A172 (cell line): ENCODE measurements around the gene NOTUM. TPM values are rescaled to one million over a fixed set of nuclear protein-coding genes. Genes with fewer than 3 reads are reported as not detected.

Experiments used
- DNase-seq: peaks from one replicate; pipeline ENCODE4 v3.0.0-alpha.2; 2015; ENCODE audit warnings: low spot score
- total RNA-seq: library from RNA; depleted of rRNA; stranded (reverse); fragments of >200 nt; shearing (Covaris generic); gene quantifications from 2 replicates; pipeline ENCODE4 v1.2.3, GENCODE V29; 2014; rRNA removed

NOTUM gene
- total RNA-seq, 1 experiment from 2014 or later: 1.9 TPM

DNA sequence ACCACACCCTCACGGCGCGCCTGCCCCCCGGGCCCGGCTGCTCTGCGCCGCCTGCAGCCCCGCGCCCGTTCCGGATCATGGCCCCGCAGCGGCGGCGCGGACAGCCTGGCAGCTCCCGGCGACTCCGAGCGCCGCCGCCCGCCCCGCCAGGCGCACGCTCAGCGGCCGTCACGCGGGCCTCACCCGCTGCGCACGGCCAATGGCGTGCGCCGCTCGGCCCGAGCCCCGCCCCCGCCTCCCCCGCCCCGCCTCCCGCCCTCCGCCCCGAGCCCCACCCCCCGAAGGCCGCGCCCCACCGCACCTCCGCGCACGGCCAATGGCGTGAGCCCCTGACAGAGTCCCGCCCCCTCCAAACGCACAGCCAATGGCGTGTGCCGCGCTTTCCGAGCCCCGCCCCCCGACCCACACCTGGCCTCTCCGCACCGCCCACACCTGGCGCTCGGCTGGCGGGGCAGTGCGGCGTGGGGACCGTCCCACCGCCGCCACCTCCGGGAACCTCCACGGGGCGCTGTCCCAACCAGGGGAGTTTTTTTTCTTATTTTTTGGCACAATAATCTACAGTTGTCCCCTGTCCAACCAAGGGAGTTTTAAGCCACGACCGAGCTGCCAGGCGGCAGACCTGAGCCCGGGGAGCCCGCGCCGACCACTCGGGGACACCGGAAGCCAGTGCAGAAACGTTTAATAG is 49.6 kb downstream of the NOTUM start, which contains the start of gene PCYT2:
Gene PCYT2 (minus strand): TSS at position 123 of the 685 bp plus-strand sequence. CDS start 44 bp downstream, at position 79.
- peak; percentile 64 for DNase-seq

DNA sequence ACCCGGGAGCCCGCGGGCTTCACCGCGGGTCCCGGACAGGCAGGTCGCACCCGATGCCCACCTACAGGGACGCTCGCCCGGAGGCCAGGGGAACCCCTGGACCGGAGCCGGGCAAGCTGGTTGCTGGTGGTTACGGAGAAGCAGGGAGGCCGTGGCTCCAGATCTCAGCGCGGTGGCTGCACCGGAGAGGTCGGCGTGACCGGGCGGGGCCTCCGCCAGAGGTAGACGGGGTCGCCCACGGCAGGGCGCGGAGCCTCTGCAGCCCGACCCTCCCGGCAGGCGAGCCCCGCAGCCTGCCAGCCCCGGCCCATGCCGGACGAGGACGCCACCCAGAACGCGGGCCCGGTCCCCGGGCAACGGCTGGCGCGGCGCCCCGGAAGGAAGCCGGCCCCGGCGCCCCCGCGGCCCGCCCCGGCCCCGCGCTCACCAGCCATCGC is 50.1 kb downstream of the NOTUM start:
- DNase-seq: no peak

DNA sequence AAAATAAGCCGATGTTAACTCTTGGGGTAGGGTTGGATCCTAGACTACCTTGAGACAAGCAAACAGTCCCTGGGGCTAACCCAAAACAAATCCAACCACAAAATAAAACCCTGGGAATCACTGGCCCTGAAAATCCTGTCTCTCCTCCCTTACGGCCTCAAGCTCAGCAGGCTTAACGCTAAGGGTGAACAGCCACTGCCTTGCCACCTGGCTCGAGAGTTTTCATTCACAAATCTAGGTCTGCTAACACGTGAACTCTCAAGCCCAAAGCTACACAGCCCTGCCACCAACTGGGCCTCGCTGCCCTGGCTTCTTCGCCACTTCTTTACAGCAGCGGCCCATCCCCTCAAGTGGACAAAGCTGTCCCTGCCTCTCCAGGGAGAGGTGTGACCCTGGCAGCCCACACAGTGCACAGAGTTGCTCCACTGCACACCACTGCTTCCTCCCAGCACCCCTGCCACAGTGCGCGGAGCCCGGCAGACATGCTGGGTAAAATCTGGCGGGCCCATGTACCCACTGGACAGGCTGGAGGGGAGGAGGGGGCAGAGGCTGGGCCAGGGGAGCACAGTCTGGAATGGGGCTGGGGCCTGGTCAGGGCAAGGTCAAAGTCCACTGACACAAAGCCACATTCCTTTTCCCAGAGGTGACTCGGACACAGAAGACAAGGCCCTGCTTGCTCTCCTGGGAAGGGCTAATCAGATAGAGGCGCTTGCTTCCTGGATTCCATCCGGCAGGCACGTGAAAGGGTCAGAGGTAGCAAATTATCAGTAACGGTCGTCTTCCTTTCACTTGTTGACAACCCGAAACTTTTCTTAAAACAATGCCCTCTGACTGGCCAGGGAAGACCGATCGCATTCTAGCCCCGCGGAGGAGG is 50.8 kb downstream of the NOTUM start:
- no peak for DNase-seq

DNA sequence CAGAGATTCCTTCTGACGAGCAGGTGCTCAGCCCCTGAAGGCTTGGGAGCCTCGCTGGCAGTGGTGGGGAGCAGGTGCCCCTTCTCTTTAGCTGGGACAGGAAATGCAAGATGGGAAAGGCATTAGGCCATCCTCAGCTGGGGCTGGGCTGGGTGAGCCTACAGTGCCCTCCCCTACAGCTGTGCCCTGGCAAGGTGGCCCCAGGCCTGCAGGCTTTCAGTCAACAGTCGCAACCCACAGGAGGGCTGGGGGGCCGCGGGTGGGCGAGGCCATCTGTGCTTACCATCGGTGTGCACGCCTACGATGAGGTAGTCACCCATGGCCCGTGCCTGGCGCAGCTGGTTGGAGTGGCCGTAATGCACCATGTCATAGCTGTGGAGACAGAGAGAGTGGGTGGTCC is 51.8 kb downstream of the NOTUM start:
- no peak for DNase-seq

DNA sequence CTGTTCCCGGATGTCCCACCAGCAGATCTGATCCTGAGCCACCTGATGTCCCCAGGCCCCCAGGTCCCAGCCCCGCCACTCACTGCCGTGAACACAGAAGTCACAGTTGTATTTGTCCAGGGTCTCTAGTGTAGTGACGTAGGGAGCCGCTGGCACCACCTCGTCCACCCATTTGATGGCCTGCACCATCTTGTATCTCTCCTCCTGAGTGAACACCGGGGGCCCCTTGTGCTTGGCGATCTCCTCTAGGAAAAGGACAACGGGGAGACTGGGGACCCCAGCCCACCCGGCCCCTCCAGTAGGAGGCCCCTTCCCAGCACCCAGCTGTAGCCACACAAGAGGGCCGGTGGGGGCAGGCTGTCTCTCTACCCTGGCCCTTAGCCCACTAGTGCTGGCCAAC is 52.2 kb downstream of the NOTUM start:
- DNase-seq: no peak

DNA sequence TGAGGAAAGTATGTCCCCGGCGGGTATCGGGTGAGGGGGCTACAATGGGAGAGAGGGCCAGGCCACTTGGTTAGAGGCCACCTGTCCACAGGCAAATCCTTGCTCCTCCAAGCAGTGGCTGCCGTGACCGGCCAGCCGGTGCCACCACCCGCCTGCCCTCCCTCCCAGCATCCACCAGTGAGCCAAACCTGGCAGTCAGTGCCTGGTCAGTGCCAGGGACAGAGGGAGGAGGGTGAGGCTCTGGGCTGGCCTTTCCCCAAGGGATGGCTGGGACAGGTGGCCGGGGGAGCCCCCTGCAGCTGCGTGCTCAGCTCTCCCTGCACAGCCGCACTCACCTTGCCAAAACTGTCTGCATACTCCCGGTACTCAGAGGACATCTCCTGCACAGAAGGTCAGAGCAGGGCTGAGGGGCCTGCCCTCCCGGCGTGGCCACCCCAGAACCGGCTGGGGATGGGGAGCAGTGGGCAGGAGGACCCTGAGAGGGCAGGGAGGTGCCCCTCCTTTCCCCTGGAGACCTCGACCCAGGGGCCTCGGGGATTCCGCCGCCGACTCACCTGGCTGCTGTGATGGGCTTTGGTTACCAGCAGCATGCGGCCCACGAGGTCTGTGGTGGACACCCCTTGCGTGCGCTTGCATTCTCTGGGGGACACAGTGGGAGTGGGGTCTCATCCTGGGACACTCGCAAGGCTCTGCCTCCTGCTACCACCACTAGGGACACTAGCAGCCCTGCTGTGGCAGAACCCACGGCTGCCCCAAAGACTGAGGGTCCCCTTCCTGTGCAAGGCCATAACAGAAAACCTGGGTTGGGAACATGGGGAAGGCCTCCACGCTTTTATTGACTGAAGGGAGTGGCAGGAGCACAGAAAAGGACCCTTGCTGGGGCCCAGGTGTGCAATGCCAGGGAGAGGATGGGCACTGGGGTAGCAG is 53.5 kb downstream of the NOTUM start:
- DNase-seq: no peak

DNA sequence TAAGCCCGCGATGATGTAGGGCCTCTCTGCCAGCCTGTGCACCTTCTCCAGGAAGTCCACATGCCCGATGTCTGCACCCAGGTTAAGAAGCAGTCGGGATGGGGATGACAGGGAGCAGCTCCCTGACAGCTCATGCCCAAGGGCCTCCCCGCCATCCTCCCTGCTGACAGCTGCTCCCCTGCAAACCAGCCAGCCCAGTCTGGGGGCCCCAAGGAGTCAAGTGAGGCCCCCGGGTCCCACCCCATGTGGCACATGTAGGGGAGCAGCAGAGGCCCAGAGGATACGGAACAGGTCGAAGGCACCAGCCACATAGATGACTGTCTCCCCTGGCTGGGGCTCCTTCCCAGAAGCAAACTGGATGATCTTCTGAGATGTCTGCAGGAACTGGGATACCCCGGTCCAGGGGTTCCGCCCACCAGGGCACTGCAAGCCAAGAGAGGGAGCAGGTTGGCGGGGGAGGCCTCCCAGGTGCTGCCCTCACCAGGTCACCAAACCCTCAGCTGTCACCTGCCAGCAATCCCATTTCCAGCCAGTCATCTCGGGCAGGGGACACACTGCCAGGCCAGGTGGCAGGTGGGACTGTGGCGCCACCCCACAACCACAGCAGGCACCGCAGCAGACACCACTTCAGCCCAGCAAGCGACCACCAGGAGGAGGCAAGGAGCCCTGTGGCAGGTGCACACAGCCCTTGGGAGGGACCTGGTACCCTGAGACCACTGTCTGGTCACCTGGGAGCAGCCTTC is 54.3 kb downstream of the NOTUM start:
- no peak for DNase-seq

DNA sequence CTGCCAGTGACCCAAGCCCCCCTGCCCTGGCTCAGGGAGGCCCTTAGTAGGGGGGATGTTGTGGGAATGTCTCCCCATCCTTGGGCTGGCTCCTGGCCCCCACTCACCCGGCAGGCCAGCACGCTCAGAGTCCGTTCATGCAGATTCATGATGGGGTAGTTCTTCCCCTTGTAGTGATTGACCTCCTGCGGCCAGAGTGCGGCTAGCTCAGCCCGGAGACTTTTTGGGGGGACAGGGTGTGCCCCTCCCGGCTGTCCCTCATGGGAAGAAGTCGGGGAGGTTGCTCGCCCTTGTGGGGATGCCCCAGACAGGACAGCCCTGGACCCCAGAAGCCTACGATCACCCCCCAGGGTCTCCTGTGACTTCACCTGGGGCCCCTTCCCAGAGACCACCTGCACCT is 55.0 kb downstream of the NOTUM start:
- DNase-seq: no peak

DNA sequence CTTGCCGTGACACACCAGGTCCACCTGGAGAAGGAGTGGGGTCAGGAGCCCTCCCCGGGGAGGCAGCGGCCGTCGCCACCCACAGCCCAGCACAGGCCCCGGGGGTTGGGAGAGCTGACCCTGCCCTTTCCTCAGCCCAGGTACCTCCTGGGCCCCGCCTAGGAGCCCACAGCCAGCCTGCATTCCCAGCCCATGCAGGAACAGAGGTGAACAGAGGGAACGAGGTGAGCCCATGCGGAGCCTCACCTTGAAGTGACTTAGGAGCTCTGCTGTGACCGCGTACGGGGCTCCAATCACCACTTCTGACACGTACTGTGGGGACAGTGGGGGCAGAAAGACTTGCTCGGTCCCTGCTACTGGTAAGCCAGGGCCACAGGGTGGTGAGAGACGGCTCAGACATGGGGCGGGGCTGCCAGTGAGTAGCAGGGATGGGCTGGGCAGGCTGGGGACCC is 55.5 kb downstream of the NOTUM start:
- no peak for DNase-seq

DNA sequence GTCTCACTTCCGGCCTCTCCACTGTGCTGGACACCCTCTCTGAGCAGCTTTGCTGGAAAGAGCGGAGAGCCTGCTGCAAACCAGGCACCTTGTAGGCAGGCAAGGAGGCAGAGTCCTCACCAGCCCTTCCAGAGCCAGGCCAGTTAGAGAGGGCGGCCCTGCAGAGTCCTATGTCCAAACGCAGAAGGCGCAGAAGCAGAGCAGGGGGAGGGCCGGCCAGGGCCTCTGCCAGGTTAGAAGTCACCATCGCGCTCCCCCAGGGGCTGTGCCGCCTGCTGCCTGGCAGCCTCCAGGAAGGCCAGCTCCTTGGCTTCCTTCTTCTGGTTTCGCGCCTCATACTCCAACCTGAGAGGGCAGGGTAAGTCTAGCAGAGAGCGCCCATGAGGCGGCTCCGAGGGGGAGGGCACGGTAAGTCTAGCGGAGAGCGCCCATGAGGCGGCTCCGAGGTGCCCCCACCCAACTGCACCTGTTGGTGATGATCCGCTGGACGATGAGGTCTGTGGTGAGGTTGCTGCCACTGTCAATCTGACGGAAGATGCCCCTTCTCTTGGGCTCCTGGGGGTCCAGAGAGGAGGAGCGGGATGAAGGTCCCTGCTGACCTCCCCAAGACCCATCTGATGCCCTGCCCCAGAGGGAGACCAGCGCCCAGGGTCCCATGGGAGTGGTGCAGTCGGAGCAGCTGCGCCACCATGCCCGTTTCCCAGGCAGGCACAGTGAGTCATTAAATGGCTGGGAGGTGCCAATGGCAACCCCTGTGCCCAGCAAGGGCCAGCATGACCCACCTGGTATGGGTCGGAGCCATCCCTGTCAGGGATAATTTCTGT is 56.2 kb downstream of the NOTUM start:
- no peak for DNase-seq

DNA sequence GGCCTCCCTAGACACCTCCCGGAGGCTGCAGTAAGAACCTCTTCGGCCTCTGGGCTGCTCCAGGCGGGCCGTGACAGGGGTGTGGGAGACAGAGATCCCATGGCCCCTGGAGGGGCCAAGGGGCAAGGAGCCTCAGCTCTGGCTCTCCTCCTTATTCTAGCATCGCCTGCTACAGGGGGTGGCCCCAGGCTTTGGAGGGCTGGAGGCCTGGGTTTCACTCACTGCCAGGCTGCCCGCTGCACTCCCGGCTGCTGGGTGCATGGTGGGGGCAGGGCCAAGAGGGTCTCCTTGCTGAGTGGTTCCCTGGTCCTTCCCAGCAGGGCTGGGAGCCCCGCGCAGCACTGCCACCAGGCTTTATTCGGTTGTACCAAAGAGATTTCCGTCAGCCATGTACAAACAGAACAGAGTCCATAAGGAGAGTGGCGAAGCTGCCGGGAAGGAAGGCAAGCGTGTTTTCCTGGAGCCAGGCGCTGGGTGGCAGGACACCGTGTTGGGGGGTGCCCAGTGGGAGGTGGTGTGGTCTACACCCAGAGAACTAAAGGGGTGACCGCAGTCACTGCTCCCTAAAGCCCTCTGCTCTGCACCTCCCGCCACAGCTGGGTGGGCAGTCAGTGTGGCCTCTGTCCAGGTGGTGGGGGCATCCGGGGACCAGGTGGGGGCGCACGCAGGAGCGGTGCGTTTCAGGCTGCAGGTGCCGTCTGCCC is 56.9 kb downstream of the NOTUM start:
- DNase-seq: no peak

DNA sequence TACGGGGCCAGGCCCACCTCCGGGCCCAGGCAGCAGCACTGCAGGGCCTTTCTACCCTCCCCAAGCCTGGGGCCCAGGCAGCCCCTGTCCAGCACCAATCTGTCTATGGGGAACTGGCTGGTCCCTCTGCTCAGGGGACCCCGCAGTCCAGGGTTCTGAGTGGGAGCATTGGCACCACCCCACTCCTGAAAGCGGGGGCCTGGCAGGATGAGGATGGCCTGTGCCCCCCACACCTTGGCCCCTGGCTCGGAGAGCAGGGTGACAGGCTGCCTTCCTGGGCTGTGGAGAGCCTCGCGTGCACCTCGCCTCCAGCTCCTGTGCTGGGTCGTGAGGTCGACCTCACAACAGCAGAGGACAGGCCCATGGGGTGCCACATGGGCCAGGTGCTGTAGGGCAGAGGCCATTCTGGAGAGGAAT is 57.6 kb downstream of the NOTUM start:
- DNase-seq: no peak

DNA sequence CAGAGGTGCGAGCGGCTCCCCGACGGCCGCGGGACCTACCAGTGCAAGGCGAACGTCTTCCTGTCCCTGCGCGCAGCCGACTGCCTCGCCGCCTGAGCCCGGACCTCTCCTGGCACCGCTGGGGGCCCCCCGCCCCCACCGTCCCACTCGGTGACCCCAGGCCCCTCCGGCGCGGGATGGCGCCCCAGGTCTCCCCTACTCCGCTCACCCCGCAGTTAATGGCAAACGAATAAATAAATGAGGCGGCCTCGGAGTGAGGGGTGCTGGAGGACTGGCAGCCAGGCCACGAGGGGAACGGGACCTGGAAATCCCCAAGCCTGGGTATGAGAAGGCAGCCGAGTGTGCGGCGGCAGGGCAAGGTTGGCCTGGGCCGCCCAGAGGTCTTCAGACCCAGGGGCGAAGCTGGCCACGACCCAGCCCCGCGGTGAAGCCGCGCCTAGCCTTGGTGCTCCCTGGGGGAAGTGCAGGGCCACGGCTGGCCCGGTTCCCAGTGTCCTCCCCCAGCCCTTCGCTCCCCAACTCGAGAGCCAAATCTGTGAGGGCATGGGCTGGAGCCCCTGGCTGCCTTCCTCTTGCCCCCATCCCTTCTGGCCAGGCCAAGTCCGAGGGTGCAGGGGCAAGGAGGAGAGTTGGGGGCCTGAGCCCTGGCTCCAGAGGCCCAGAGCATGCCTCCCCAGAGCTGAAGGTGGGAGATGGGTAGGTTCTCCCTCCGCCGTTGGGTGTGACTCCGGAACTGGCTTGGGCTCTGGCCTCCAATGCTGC is 58.2 kb downstream of the NOTUM start:
- no peak for DNase-seq

Other genes starting within 250 kb of the NOTUM start
- gene SLC25A10, start 248.9 kb downstream of the NOTUM start, total RNA-seq: 81.5 and 101 TPM in 2 replicates
- gene GCGR, start 157.0 kb downstream of the NOTUM start, total RNA-seq: not detected in 2 replicates
- 45.8 and 51.4 TPM in 2 replicates for gene MCRIP1, start 127.9 kb downstream of the NOTUM start, total RNA-seq
- not detected in 2 replicates for gene PPP1R27, start 126.1 kb downstream of the NOTUM start, total RNA-seq
- gene P4HB, start 100.7 kb downstream of the NOTUM start, total RNA-seq: 1,091 and 1,235 TPM in 2 replicates
- 173 and 183 TPM in 2 replicates for gene ARHGDIA, start 89.8 kb downstream of the NOTUM start, total RNA-seq
- gene ALYREF, start 69.6 kb downstream of the NOTUM start, total RNA-seq: 376 and 393 TPM in 2 replicates
- 207 and 245 TPM in 2 replicates for gene ANAPC11, start 69.5 kb downstream of the NOTUM start, total RNA-seq
- 0.77 and 1.8 TPM in 2 replicates for gene NPB, start 58.9 kb downstream of the NOTUM start, total RNA-seq
- 93.8 and 108 TPM in 2 replicates for gene PCYT2, start 49.8 kb downstream of the NOTUM start, total RNA-seq
- gene SIRT7, start 43.0 kb downstream of the NOTUM start, total RNA-seq: 34.9 and 47.0 TPM in 2 replicates
- 30.1 and 37.6 TPM in 2 replicates for gene MAFG, start 33.5 kb downstream of the NOTUM start, total RNA-seq
- 70.2 and 84.1 TPM in 2 replicates for gene PYCR1, start 23.9 kb downstream of the NOTUM start, total RNA-seq
- gene MYADML2, start 14.0 kb downstream of the NOTUM start, total RNA-seq: not detected in 2 replicates
- 22.4 and 25.8 TPM in 2 replicates for gene ASPSCR1, start 16.4 kb upstream of the NOTUM start, total RNA-seq
- gene CENPX, start 61.7 kb upstream of the NOTUM start, total RNA-seq: 155 and 163 TPM in 2 replicates
- gene LRRC45, start 62.1 kb upstream of the NOTUM start, total RNA-seq: 28.0 and 38.0 TPM in 2 replicates
- gene RAC3, start 70.5 kb upstream of the NOTUM start, total RNA-seq: 7.0 TPM in 1 of 2 replicates, not detected in the other
- gene DCXR, start 76.5 kb upstream of the NOTUM start, total RNA-seq: 104 and 113 TPM in 2 replicates
- 42.8 and 50.1 TPM in 2 replicates for gene RFNG, start 90.6 kb upstream of the NOTUM start, total RNA-seq
- 185 and 187 TPM in 2 replicates for gene GPS1, start 90.7 kb upstream of the NOTUM start, total RNA-seq
- 107 and 165 TPM in 2 replicates for gene DUS1L, start 104.6 kb upstream of the NOTUM start, total RNA-seq
- gene FASN, start 137.0 kb upstream of the NOTUM start, total RNA-seq: 89.9 and 133 TPM in 2 replicates